Right lobe of liver (tissue), 4 donors: ENCODE data around the gene SLC7A11.

ENCODE experiments used
- POLR2A ChIP-seq: fragments of 450-650 bp; IDR thresholded peaks from one replicate; pipeline ENCODE4 v1.6.1; 2017; ENCODE audit warnings: antibody characterized with exemption, mild to moderate bottlenecking
- TF ChIP-seq, protein P1 (sequence below), 4 donors: fragments of 200-600 bp in 3 of 4; fragments of 450-650 bp in 1 of 4; IDR thresholded peaks; one replicate each; pipeline versions ENCODE4 v1.5.1 to v1.8.0; 2016 to 2022; ENCODE audit warnings: antibody characterized with exemption in 4 of 4, mild to moderate bottlenecking in 2 of 4
- donor health status: DM: no; HTN: no; CAD: no.
- donor health status: DM: no; HTN: no; CAD: no.
- donor health status: DM: no; HTN: yes; CAD: no.

GRCh38 chr4:138230048-138230447 is 12.1 kb downstream of the SLC7A11 start:
- TF ChIP-seq, protein P1, sequence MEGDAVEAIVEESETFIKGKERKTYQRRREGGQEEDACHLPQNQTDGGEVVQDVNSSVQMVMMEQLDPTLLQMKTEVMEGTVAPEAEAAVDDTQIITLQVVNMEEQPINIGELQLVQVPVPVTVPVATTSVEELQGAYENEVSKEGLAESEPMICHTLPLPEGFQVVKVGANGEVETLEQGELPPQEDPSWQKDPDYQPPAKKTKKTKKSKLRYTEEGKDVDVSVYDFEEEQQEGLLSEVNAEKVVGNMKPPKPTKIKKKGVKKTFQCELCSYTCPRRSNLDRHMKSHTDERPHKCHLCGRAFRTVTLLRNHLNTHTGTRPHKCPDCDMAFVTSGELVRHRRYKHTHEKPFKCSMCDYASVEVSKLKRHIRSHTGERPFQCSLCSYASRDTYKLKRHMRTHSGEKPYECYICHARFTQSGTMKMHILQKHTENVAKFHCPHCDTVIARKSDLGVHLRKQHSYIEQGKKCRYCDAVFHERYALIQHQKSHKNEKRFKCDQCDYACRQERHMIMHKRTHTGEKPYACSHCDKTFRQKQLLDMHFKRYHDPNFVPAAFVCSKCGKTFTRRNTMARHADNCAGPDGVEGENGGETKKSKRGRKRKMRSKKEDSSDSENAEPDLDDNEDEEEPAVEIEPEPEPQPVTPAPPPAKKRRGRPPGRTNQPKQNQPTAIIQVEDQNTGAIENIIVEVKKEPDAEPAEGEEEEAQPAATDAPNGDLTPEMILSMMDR (IDR thresholded peaks at IDR 0.05), result no peak
- no peak for TF ChIP-seq POLR2A
